Measurements from ENCODE around the gene RABEP2. TPM values are rescaled to one million over a fixed set of nuclear protein-coding genes. Genes with fewer than 3 reads are reported as not detected.

The RABEP2 gene
- total and polyA plus RNA-seq, 9 of the 15 experiments (the other 6 are each of a cell fraction or from before 2014, with no cell fraction given), result 0.15 to 13.4 (median 3.5) TPM

GRCh38 chr16:28877655-28878000 lies 47.4 kb downstream of the RABEP2 start:
- Histone ChIP-seq H3K27me3 (ENCODE audit: control insufficient read depth in 2 of 2, insufficient read depth in 2 of 2, low read length in 2 of 2) (no peaks in the 10 kb centered on the region; a peak in 1 of 5 replicates), H2AFZ (ENCODE audit: low read depth, low read length) (no peak overlapping the region), H3K4me2 (ENCODE audit: insufficient read depth, low read length) (no peak overlapping the region), H4K20me1 (replicated peaks; ENCODE audit: control insufficient read depth, insufficient read depth, low read length) (no peaks in the 10 kb centered on the region), H3K79me2 (ENCODE audit: control insufficient read depth, insufficient read depth, low read length) (peaks cover 9% of the 10 kb centered on the region), H3K36me3 (ENCODE audit: control insufficient read depth, insufficient read depth, low read length) (peaks cover 21% of the 10 kb centered on the region; the same call in 2 of the 3 replicates), H3K27ac (ENCODE audit: extremely low read depth, low read depth, low read length) (no peak overlapping the region), H3K4me3 (no peak overlapping the region), H3K9me3 (replicated peaks; ENCODE audit: control insufficient read depth, insufficient read depth, low read depth, low read length) (no peaks in the 10 kb centered on the region), H3K4me1 (replicated peaks in 1 of 2; ENCODE audit: control insufficient read depth in 2 of 2, insufficient read depth in 2 of 2, low read length in 2 of 2) (peaks cover 11 to 71% of the 10 kb centered on the region in 2 experiments; a peak in 4 of 5 replicates), H3K9ac (ENCODE audit: insufficient read depth in 1 of 2, low read depth in 2 of 2, low read length in 2 of 2) (peak overlapping the region in 1 of 2 experiments; percentile 73; a peak in 1 of 4 replicates), H3K9me1 (ENCODE audit: control insufficient read depth, insufficient read depth, low read length) (no peaks in the 10 kb centered on the region)
- in situ Hi-C loops (cut with MboI) (no loop called here), intact Hi-C loops (cut with micrococcal nuclease) (no loop called here)
- ChIA-PET POLR2A (interaction anchor here (6.9 kb wide), 1 partner anchor 14 kb away, joined by 58 read pairs; the partner anchor contains the start of gene SH2B1), CTCF (ENCODE audit: low intra/inter-chr PET ratio) (no interaction called here)
- ATAC-seq, result no peak
- no peak for DNase-seq (ENCODE audit: extremely low read depth in 1 of 4, low spot score in 3 of 4)
- TF ChIP-seq TCF3 (CRISPR knock-in tag; IDR thresholded peaks at IDR 0.05), result no peak
- TF ChIP-seq ZNF780A (CRISPR knock-in tag; IDR thresholded peaks at IDR 0.05), result no peak
- no peak for TF ChIP-seq KDM5B (IDR thresholded peaks at IDR 0.05; ENCODE audit: insufficient replicate concordance, low read depth, low read length)
- TF ChIP-seq ZNF121 (CRISPR knock-in tag; conservative IDR thresholded peaks at IDR 0.05), result no peak
- no peak for FAIRE-seq
- no TSS peak for BruUV-seq (replicated peaks)
- 100% methylated on average over 1 of the region's 2 CpGs for WGBS (ENCODE audit: insufficient coverage, low coverage, missing lambda C conversion rate)

GRCh38 chr16:28876973-28877654 lies 47.9 kb downstream of the RABEP2 start:
- H3K36me3 ChIP-seq (ENCODE audit: control insufficient read depth, insufficient read depth, low read length), result peaks cover 27% of the 10 kb centered on the region; the same call in 2 of the 3 replicates
- H3K79me2 ChIP-seq (ENCODE audit: control insufficient read depth, insufficient read depth, low read length), result peaks cover 9% of the 10 kb centered on the region
- no peaks in the 10 kb centered on the region; a peak in 1 of 5 replicates for H3K27me3 ChIP-seq (ENCODE audit: control insufficient read depth in 2 of 2, insufficient read depth in 2 of 2, low read length in 2 of 2)
- in situ Hi-C loops (cut with MboI) (no loop called here), intact Hi-C loops (cut with micrococcal nuclease) (no loop called here)
- no TSS peak for BruUV-seq (replicated peaks)
- no peak overlapping the region for H3K27ac ChIP-seq (ENCODE audit: extremely low read depth, low read depth, low read length)
- ATAC-seq, result no peak
- peak in 1 of 4 experiments; percentile 20 for DNase-seq (ENCODE audit: extremely low read depth in 1 of 4, low spot score in 3 of 4)
- POLR2A ChIA-PET, result interaction anchor here (6.9 kb wide), 1 partner anchor 14 kb away, joined by 58 read pairs; the partner anchor contains the start of gene SH2B1
- peak overlapping the region in 1 of 2 experiments; percentile 73; a peak in 2 of 4 replicates for H3K9ac ChIP-seq (ENCODE audit: insufficient read depth in 1 of 2, low read depth in 2 of 2, low read length in 2 of 2)
- CTCF ChIA-PET (ENCODE audit: low intra/inter-chr PET ratio), result no interaction called here
- peaks cover 11 to 68% of the 10 kb centered on the region in 2 experiments; a peak in 4 of 5 replicates for H3K4me1 ChIP-seq (replicated peaks in 1 of 2; ENCODE audit: control insufficient read depth in 2 of 2, insufficient read depth in 2 of 2, low read length in 2 of 2)
- TF ChIP-seq EGR1 (conservative IDR thresholded peaks at IDR 0.05) (0 out of 2 replicates have a peak, but pooled peaks have one; percentile 7), PKNOX1 (IDR thresholded peaks at IDR 0.05) (no peak), RBFOX2 (IDR thresholded peaks at IDR 0.05; ENCODE audit: low read depth, low read length) (peak; percentile 22; the same call in 1 of the 2 replicates)
- no peak for FAIRE-seq
- H3K4me2 ChIP-seq (ENCODE audit: insufficient read depth, low read length), result no peak overlapping the region
- no peaks in the 10 kb centered on the region for H3K9me1 ChIP-seq (ENCODE audit: control insufficient read depth, insufficient read depth, low read length)
- no peaks in the 10 kb centered on the region for H3K9me3 ChIP-seq (replicated peaks; ENCODE audit: control insufficient read depth, insufficient read depth, low read depth, low read length)
- no peaks in the 10 kb centered on the region for H4K20me1 ChIP-seq (replicated peaks; ENCODE audit: control insufficient read depth, insufficient read depth, low read length)
- 62% methylated on average over 11 of the region's 12 CpGs for WGBS (ENCODE audit: insufficient coverage, low coverage, missing lambda C conversion rate)
- no peak overlapping the region for H3K4me3 ChIP-seq
- no peak overlapping the region for H2AFZ ChIP-seq (ENCODE audit: low read depth, low read length)
